ENCODE data around the gene SULF2.
"Not testable (repeated sequence)": the region's sequence is repeated elsewhere in the genome, so short reads cannot be mapped to it uniquely, and the experiment has no call there.

SULF2 gene

DNA sequence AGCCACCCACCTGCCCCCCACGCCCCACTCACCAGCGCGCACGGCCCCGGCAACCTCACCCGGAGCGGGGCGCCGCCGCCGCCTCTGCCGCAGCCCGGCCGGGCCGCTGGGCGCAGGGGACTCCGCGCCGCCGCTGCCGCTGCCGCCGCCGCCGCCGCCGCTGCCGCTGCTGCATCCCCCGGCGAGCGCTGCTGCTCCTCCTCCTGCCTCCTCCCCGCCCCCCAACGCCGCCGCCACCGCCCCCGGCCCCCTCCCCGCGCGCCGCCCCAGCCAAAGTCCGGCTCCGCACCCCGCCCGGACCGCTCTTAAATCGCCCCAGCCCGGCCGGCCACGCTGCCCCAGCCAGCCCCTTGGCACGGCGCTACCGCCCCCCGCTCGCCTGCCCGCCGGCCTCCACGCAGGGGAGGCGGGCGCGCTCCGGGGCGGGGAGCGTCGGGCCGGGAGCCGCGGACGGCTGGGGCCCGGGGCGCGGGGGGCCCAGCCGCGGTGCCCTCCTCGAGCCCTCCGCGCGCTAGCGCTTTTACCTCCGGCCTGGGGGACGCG lies at the start of gene SULF2:
TSS of gene SULF2 (minus strand) at position 171 of the 543 bp plus-strand sequence. CDS start 28,118 bp downstream, outside the sequence.
- H3K27ac ChIP-seq: no peak within 1 kb of the TSS

DNA sequence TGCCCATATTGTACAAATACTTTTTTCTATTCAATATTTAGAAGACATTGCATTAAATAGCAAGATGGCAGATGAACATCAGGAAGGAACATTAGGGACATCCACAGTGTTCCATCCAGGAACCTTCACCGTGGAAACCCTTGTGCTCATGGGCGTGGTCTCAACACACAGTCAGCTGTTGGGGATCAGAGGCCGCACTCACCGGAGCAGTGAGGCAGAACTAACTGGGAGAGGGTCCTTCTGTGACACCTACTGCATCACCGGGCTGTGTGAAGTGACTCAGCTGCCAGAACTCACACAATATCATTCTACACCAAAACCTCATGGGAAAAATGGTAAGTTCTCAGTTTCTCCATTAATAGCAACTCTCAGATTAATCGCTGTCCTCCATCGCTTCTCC lies 46.4 kb upstream of the SULF2 start:
- not testable (repeated sequence) for H3K27ac ChIP-seq; DNase-seq; H3K36me3 ChIP-seq; H3K9me3 ChIP-seq (ENCODE audit: severe bottlenecking); H3K4me3 ChIP-seq (ENCODE audit: low read depth, low read length); H3K27me3 ChIP-seq (ENCODE audit: insufficient read depth, low read depth, severe bottlenecking)

More for the DNA sequence above, at the start of gene SULF2:
- H3K27me3 ChIP-seq (ENCODE audit: insufficient read depth, low read depth, severe bottlenecking): peaks cover 20% of the 10 kb centered on the region
- TF ChIP-seq, protein P1, sequence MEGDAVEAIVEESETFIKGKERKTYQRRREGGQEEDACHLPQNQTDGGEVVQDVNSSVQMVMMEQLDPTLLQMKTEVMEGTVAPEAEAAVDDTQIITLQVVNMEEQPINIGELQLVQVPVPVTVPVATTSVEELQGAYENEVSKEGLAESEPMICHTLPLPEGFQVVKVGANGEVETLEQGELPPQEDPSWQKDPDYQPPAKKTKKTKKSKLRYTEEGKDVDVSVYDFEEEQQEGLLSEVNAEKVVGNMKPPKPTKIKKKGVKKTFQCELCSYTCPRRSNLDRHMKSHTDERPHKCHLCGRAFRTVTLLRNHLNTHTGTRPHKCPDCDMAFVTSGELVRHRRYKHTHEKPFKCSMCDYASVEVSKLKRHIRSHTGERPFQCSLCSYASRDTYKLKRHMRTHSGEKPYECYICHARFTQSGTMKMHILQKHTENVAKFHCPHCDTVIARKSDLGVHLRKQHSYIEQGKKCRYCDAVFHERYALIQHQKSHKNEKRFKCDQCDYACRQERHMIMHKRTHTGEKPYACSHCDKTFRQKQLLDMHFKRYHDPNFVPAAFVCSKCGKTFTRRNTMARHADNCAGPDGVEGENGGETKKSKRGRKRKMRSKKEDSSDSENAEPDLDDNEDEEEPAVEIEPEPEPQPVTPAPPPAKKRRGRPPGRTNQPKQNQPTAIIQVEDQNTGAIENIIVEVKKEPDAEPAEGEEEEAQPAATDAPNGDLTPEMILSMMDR (IDR thresholded peaks at IDR 0.05; ENCODE audit: low read depth, low read length): no peak
- no peaks in the 10 kb centered on the region for H3K9me3 ChIP-seq (ENCODE audit: severe bottlenecking)
- no peak for DNase-seq
- H3K4me3 ChIP-seq (ENCODE audit: low read depth, low read length): peak within 1 kb of the TSS; percentile 46
- H3K36me3 ChIP-seq: no peaks in the 10 kb centered on the region

DNA sequence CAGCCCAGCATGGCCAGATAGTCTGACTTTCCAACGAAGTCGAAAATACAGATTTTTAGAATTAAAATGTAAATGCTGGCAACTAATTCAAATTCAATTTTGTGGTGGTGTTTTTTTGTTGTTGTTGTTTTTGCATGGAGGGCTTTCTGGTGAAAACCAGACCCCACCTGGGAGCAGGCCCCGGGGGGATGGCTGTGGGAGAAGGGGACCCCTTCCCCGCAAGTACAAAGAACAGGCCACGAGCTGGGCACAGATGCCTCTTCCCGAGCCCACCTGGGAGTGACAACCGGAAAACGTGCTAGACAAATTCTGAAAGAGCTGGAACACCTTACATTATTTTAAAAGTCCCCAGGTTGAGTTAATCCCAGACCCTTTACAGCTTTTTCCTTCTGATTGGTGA lies 41.4 kb upstream of the SULF2 start:
- H3K27me3 ChIP-seq (ENCODE audit: insufficient read depth, low read depth, severe bottlenecking); DNase-seq; H3K4me3 ChIP-seq (ENCODE audit: low read depth, low read length); H3K27ac ChIP-seq; H3K9me3 ChIP-seq (ENCODE audit: severe bottlenecking); H3K36me3 ChIP-seq: not testable (repeated sequence)

DNA sequence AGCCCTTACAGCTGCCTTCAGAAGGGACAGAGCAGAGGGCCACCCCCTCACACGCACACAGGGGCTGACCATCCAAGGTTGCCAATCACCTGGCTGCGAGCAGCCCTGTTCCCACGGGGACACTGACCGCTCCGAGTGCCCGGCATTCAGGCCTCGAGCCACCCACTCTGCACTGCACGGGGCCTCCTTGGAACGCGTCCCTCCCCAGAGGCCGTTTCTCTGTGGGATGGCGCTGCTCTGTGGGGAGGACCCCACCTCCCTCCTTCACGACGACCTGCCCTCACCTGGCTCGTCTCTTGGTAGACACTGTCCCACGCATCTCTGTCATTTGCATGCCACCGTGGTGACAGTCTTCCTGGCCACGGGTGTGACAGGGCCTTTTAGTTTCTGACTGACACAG lies 40.7 kb upstream of the SULF2 start:
- H3K27ac ChIP-seq; H3K4me3 ChIP-seq (ENCODE audit: low read depth, low read length); DNase-seq; H3K27me3 ChIP-seq (ENCODE audit: insufficient read depth, low read depth, severe bottlenecking); H3K36me3 ChIP-seq; H3K9me3 ChIP-seq (ENCODE audit: severe bottlenecking): not testable (repeated sequence)

DNA sequence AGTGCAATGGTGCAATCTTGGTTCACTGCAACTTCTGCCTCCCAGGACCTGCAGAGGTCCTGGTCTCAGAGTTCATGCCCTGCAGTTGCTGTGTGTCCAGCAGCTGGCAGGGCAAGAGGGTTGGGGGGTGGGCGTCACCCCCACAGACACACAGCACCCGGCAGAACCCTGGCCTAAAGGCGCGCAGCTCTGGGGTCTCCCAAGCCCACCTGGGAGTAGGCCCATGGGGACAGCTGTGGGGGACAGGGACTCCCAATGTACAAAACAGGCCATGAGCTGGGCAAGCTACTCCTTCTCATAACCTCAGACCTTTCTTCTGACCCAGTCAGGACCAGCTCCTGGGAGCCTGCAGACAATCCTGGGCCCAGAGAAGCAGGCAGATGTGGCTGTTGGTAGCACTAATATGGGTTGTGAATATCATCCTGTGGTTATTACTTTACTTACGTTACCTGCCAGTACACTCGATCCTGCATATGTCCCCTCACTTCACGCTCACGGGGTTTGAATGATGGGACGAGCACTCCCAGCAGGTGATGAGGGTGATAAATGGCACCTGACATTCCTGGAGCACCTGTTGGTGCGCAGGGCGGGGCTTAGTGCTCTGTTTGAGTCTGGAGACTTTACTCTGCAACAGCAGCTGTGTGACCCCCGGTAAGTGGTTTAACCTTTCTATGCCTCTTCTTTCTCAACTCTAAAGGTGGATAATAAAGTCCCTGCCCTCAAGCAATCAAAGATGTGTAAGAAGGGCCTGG lies 39.9 kb upstream of the SULF2 start:
- no peak overlapping the region for H3K27ac ChIP-seq
- no peak overlapping the region for H3K4me3 ChIP-seq (ENCODE audit: low read depth, low read length)
- no peaks in the 10 kb centered on the region for H3K27me3 ChIP-seq (ENCODE audit: insufficient read depth, low read depth, severe bottlenecking)
- no peaks in the 10 kb centered on the region for H3K9me3 ChIP-seq (ENCODE audit: severe bottlenecking)
- DNase-seq: no peak
- no peaks in the 10 kb centered on the region for H3K36me3 ChIP-seq
- TF ChIP-seq, protein P1 (IDR thresholded peaks at IDR 0.05; ENCODE audit: low read depth, low read length): no peak

DNA sequence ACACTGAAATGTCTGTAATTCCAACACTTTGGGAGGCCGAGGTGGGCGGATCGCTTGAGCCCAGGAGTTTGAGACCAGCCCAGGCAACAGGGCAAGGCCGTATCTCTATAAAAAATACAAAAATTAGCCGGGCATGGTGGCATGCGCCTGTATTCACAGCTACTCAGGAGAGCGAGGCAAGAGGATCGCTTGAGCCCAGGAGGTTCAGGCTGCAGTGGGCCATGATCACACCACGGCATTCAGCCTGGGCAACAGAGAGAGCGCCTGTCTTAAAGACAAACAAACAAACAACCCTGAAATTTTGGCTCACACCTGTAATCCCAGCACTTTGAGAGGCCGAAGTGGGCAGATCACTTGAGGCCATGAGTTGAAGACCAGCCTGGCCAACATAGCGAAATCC lies 38.7 kb upstream of the SULF2 start:
- H3K27ac ChIP-seq; DNase-seq; H3K27me3 ChIP-seq (ENCODE audit: insufficient read depth, low read depth, severe bottlenecking); H3K4me3 ChIP-seq (ENCODE audit: low read depth, low read length); H3K36me3 ChIP-seq; H3K9me3 ChIP-seq (ENCODE audit: severe bottlenecking): not testable (repeated sequence)

DNA sequence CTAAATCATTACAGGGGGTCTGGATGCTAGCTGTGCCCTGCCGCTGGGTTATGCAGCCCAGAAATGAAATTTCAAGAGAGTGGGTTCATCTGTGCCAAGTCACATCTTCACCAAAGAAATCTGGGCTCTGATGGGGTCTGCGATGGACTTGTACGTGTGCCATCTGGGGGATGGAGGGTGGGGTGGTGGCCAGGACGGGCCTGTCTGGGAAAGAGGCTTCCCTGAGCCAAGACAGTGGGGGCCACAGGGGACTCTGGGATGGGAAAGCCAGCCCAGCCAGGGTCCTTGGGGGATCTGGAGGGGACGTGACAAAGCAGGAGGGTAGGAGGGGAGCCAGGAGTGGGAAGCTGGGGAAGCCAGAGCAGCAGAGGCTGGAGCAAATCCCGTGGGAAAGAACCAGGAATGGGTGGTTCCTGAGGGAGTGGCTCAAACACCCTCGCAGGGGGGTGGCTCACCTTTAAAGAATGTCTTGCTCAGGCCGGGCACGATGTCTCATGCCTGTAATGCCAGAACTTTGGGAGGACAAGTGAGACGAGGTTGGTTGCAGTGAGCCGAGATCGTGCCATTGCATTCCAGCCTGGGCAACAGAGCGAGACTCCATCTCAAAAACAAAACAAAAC lies 36.3 kb upstream of the SULF2 start:
- H3K4me3 ChIP-seq (ENCODE audit: low read depth, low read length): no peak overlapping the region
- H3K27ac ChIP-seq: no peak overlapping the region
- H3K9me3 ChIP-seq (ENCODE audit: severe bottlenecking): no peaks in the 10 kb centered on the region
- TF ChIP-seq, protein P1 (IDR thresholded peaks at IDR 0.05; ENCODE audit: low read depth, low read length): no peak
- DNase-seq: no peak
- H3K27me3 ChIP-seq (ENCODE audit: insufficient read depth, low read depth, severe bottlenecking): no peaks in the 10 kb centered on the region
- H3K36me3 ChIP-seq: no peaks in the 10 kb centered on the region
